Testis (tissue), 2 donors: ENCODE measurements around the gene UBASH3B.

Experiments used
- CTCF ChIP-seq, 3 experiments: fragments of 450-650 bp in 2 of 3; fragments of 200-600 bp in 1 of 3; sonication (generic) in 1 of 3; IDR thresholded peaks; one replicate each; pipeline ENCODE4 v1.5.1; 2016 to 2019; ENCODE audit warnings: antibody characterized with exemption in 3 of 3, mild to moderate bottlenecking in 2 of 3, moderate library complexity in 1 of 3
- POLR2A ChIP-seq: fragments of 450-650 bp; IDR thresholded peaks from one replicate; pipeline ENCODE4 v1.6.1; 2017; ENCODE audit warnings: antibody characterized with exemption, mild to moderate bottlenecking, moderate library complexity

- TF ChIP-seq CTCF (IDR thresholded peaks at IDR 0.05) (no peak), POLR2A (no peak)
Measured at GRCh38 chr11:122763108-122763507, 107.6 kb downstream of the UBASH3B start.
